ENCODE measurements around the gene FUZ. TPM values are rescaled to one million over a fixed set of nuclear protein-coding genes. Genes with fewer than 3 reads are reported as not detected.

The FUZ gene
- total RNA-seq, 1 experiment from 2014 or later, result 19.0 TPM

DNA sequence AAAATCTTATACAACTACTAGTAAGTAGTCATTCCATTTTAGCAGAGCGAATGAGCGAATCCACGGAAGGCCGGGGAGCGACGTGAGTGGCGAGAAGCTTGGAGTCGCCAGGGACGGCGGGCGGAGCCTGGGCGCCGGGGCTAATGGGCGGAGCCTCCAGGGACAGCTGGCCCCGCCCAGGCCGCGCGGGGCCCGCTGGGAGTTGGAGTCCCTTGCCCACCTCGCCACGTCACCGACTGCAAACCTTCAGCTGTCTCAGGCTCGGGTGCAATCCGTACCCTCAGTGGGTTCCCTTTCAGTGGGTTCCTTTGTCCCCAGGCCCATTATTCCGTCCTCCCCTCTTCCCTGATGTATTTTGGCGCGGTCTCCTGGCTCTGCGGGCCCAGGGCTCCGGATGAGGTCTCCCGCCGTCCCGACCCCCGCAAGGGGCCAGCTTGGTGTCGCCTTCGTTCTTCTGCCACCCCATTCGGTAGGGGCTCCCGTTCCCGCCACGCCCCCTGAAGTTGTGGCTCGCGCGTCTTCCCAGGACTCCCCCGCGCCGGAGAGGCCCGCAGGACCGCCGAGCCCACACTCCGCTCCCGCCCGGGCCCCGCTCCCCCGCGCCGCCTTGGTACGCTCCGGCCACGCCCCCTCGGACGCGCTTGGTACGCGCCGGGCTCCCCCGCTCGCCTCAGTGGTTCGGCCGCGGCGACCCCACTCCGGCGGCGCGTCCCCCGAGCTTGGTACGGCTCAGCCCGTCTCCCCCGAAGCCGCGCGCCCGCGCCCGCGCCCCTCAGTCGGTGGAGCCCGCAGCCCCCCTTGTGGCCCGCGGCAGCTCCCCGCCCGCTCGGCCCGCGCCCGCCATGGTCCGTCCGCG is 37.6 kb upstream of the FUZ start, which contains the start of gene PTOV1:
Gene PTOV1 (plus strand): TSS at position 673 of the 856 bp plus-strand sequence.
- intact Hi-C loops (cut with micrococcal nuclease), result loop anchor here (1.0 to 10.0 kb wide), 3 partner anchors 37 to 176 kb away; partner anchors contain the start of genes AP2A1, FUZ and PRMT1
- peak; percentile 93 for DNase-seq (ENCODE audit: unreplicated experiment)
- peak within 1 kb of the TSS; percentile 89 for H3K27ac Mint-ChIP-seq (ENCODE audit: low read depth, unreplicated experiment)
- CTCF ChIA-PET, result interaction anchor here (1.1 kb wide), 1 partner anchor 167 kb away, joined by 5 read pairs; no protein-coding TSS in a partner anchor
- peaks cover 32% of the 10 kb centered on the region for H3K4me1 Mint-ChIP-seq (ENCODE audit: insufficient read depth, unreplicated experiment)
- POLR2A ChIA-PET, result interaction anchor here (0.6 to 4.3 kb wide), 28 partner anchors 9 to 210 kb away, joined by 3 to 40 read pairs (median 5); partner anchors contain the start of genes AKT1S1, AP2A1, ATF5 and FUZ
- H3K9me3 Mint-ChIP-seq (ENCODE audit: unreplicated experiment), result peaks cover 6% of the 10 kb centered on the region
- peaks cover 17% of the 10 kb centered on the region for H3K36me3 Mint-ChIP-seq (ENCODE audit: insufficient read depth, unreplicated experiment)
- BruUV-seq (replicated peaks), result TSS peak; percentile 27
- peak within 1 kb of the TSS; percentile 84 for H3K4me3 Mint-ChIP-seq (ENCODE audit: unreplicated experiment)
- TF ChIP-seq, protein P1, sequence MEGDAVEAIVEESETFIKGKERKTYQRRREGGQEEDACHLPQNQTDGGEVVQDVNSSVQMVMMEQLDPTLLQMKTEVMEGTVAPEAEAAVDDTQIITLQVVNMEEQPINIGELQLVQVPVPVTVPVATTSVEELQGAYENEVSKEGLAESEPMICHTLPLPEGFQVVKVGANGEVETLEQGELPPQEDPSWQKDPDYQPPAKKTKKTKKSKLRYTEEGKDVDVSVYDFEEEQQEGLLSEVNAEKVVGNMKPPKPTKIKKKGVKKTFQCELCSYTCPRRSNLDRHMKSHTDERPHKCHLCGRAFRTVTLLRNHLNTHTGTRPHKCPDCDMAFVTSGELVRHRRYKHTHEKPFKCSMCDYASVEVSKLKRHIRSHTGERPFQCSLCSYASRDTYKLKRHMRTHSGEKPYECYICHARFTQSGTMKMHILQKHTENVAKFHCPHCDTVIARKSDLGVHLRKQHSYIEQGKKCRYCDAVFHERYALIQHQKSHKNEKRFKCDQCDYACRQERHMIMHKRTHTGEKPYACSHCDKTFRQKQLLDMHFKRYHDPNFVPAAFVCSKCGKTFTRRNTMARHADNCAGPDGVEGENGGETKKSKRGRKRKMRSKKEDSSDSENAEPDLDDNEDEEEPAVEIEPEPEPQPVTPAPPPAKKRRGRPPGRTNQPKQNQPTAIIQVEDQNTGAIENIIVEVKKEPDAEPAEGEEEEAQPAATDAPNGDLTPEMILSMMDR (IDR thresholded peaks at IDR 0.05; ENCODE audit: unreplicated experiment), result no peak
- H3K27me3 Mint-ChIP-seq (ENCODE audit: insufficient read depth, unreplicated experiment), result no peaks in the 10 kb centered on the region

DNA sequence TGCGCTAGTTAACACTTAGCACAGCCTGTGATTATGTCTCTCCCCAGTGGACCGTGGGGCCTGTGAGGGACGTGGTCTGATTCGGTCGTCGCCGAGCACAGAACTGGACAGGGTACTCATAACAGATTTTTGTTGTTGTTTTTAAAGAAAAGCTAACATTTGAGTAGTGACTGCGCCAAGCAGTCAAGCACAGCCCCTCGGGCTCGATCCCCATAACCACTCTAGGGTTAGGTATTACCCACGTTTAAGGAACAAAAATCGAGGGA is 37.1 kb upstream of the FUZ start:
- intact Hi-C loops (cut with micrococcal nuclease), result loop anchor here (1.0 to 10.0 kb wide), 3 partner anchors 37 to 175 kb away; partner anchors contain the start of genes AP2A1, FUZ and PRMT1
- no peak for DNase-seq (ENCODE audit: unreplicated experiment)
- Mint-ChIP-seq H3K27me3 (ENCODE audit: insufficient read depth, unreplicated experiment) (no peaks in the 10 kb centered on the region), H3K36me3 (ENCODE audit: insufficient read depth, unreplicated experiment) (peaks cover 11% of the 10 kb centered on the region), H3K4me3 (ENCODE audit: unreplicated experiment) (peak overlapping the region; percentile 84), H3K4me1 (ENCODE audit: insufficient read depth, unreplicated experiment) (peaks cover 32% of the 10 kb centered on the region), H3K9me3 (ENCODE audit: unreplicated experiment) (peaks cover 6% of the 10 kb centered on the region), H3K27ac (ENCODE audit: low read depth, unreplicated experiment) (peak overlapping the region; percentile 89)
- no TSS peak for BruUV-seq (replicated peaks)
- TF ChIP-seq, protein P1 (IDR thresholded peaks at IDR 0.05; ENCODE audit: unreplicated experiment), result no peak
- ChIA-PET POLR2A (interaction anchor here (0.7 to 4.3 kb wide), 24 partner anchors 9 to 209 kb away, joined by 3 to 40 read pairs (median 6); partner anchors contain the start of genes AKT1S1, AP2A1, ATF5 and FUZ), CTCF (interaction anchor here (1.1 kb wide), 1 partner anchor 166 kb away, joined by 5 read pairs; no protein-coding TSS in a partner anchor)

DNA sequence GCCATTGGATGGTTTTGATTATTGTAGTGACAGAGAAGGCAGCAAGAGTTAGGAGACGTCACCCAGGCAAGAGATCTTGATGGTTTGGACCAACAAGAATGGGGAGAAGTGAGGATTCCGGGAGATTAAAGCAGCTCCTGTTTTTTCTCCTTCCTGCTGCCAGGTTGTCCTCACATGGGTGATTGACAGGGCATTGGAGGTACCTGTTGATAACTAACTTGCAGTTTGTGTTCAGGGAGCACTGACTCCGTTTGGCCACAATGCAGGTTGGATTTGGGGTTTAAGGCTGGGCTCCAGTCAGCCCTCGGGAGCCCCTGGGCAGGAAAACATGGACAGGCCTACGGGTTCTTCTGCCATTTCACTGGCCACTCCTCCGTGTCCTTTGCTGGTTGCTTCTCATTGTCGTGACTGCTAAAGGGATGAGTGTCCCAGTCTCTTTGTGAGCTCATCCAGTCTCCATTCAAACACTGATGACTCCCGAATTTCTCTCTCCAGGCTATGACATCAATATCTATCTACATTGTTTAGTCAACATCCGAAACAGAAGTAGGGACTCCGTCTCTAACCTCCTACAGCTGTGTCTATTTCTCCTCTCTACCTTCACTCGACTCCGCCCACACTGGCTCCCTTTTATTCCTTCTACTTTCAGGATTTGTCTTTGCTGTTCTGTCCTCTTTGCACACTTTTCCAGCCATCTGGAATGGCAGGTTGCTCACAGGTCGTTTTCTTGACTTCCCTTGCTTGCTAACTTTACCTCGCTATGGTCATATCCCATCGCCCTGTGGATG is 36.5 kb upstream of the FUZ start:
- intact Hi-C loops (cut with micrococcal nuclease), result loop anchor here (1.0 to 10.0 kb wide), 3 partner anchors 36 to 175 kb away; partner anchors contain the start of genes AP2A1, FUZ and PRMT1
- TF ChIP-seq, protein P1 (IDR thresholded peaks at IDR 0.05; ENCODE audit: unreplicated experiment), result no peak
- DNase-seq (ENCODE audit: unreplicated experiment), result no peak
- Mint-ChIP-seq H3K9me3 (ENCODE audit: unreplicated experiment) (peaks cover 6% of the 10 kb centered on the region), H3K27ac (ENCODE audit: low read depth, unreplicated experiment) (peak overlapping the region; percentile 89), H3K27me3 (ENCODE audit: insufficient read depth, unreplicated experiment) (no peaks in the 10 kb centered on the region), H3K4me1 (ENCODE audit: insufficient read depth, unreplicated experiment) (peaks cover 32% of the 10 kb centered on the region), H3K4me3 (ENCODE audit: unreplicated experiment) (peak overlapping the region; percentile 84), H3K36me3 (ENCODE audit: insufficient read depth, unreplicated experiment) (peaks cover 11% of the 10 kb centered on the region)
- no TSS peak for BruUV-seq (replicated peaks)
- ChIA-PET POLR2A (interaction anchor here (0.6 to 4.3 kb wide), 23 partner anchors 10 to 269 kb away, joined by 3 to 40 read pairs (median 6); partner anchors contain the start of genes AKT1S1, AP2A1, FUZ and MED25), CTCF (interaction anchor here (1.1 kb wide), 1 partner anchor 166 kb away, joined by 5 read pairs; no protein-coding TSS in a partner anchor)

Data from MCF 10A (cell line).